Stimulated activated CD8-positive, alpha-beta memory T cell treated with anti-CD3 and anti-CD28 coated beads, Interleukin-4, amount 100 ng/mL, for 48 hours (primary cell): ENCODE results near the gene ZSWIM2.
"Not testable (repeated sequence)": the region's sequence is repeated elsewhere in the genome, so short reads cannot be mapped to it uniquely, and the experiment has no call there.

Experiments used
- DNase-seq: peaks from one replicate; pipeline ENCODE4 v3.0.0-alpha.2; 2020

ZSWIM2 gene, protein sequence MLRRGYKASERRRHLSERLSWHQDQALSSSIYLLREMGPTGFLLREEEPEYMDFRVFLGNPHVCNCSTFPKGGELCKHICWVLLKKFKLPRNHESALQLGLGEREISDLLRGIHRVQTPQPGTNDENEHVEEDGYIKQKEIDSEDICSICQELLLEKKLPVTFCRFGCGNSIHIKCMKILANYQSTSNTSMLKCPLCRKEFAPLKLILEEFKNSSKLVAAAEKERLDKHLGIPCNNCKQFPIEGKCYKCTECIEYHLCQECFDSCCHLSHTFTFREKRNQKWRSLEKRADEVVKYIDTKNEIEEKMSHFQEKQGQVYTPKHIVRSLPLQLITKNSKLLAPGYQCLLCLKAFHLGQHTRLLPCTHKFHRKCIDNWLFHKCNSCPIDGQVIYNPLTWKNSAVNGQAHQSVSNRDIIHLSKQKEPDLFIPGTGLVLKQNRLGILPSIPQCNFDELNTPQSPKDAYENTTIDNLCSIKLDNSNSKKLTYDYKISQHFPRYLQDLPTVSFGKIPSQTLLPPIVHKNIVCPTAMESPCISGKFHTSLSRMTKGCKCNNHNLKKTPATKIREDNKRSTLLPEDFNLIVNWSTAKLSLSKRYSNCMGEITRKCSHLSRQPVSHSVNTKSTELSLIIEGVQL

DNA sequence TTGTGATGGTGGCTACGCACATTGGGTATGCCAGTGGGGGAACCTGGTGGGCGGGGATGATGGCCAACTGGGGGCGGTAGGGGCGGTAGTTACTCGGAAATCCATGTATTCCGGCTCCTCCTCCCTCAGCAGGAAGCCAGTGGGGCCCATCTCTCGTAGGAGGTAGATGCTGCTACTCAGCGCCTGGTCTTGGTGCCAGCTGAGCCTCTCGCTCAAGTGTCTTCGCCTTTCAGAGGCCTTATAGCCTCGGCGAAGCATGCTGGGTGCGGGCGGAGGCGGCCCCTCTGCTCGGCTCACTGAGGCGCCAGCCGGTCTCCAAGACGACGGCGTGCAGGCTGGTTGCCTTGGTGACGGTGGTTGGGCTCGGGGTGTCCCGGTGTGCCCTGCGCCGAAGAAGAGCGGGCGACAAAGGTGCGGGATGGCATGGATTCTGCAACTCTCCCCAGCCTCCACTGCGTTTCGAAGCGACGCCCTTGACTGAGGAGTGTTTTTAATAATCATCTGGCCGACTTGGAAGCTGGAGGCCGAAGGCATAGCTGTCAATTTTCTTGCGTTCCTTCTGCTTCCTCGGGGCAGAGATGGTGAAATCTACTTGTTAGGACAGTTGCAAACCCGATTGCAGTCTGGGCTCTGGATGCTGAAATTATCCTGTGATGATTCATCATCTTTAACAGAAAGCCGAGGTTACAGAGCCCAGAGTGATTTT, at the start of gene ZSWIM2:
ZSWIM2 (minus strand) TSS at position 298 of the 706 bp plus-strand sequence; CDS start at position 258, 40 bp downstream.
- DNase-seq: peak; percentile 42

DNA sequence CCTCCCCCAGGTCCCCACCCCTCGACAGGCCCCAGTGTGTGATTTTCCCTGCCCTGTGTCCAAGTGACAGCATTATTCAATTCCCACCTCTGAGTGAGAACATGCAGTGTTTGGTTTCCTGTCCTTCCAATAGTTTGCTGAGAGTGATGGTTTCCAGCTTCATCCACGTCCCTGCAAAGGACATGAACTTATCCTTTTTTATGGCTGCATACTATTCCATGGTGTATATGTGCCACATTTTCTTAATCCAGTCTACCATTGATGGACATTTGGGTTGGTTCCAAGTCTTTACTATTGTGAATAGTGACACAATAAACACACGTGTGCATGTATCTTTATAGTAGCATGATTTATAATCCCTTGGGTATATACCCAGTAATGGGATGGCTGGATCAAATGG, 47.2 kb upstream of the ZSWIM2 start:
- not testable (repeated sequence) for DNase-seq

DNA sequence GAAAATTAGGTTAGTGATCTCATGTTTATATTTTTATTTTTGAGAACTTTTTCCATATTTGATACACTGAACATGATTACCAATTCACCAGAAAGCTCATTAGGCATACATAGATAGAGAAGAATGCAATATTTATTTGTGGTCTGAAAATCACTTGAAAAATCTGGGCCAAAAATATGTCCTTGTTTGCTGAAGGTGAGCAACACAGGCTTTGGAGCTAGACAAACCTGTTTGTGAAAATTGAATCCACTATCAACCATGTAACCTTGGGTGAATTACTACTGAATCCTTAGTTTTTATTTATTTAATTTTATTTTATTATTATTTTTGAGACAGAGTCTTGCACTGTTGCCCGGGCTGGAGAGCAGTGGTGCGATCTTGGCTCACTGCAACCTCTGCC, 46.5 kb upstream of the ZSWIM2 start:
- DNase-seq: no peak

DNA sequence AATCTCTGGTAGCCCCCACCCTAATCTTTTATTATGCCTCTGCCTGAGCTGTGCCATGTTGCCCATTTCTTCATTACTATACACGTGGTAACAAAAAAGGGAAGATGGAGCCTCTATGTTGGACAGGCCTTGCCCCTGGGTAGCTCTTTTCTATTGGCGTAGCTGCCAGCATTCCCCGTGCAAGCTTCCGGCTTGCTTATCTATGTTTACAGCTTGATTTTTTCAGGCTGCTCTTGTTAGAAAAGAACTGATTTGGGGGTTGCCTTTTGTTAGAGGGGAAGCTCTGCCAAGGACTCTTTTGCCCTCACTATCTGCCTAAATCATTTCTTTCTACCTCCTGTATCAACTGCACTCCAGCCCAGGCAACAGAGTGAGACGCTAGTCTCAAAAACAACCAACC, 45.5 kb upstream of the ZSWIM2 start:
- no peak for DNase-seq

DNA sequence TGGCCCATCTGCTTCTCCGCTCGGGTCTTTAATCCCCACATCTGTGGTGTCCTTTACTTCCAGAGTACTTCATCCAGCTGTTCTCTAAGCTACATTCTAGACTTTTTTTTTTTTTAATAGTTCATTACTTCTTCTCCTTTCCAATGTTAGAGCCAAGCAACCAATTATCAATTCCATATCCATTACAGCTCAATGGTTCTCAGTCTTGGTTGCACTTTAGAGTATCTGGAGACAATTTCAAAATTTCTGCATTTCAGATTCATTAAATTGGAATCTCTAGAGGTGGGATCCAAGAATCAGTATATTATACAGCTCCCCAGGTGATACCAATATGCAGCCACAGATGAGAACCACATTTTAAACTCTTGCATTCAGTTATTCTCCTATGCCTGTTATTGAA, 43.9 kb upstream of the ZSWIM2 start:
- no peak for DNase-seq

DNA sequence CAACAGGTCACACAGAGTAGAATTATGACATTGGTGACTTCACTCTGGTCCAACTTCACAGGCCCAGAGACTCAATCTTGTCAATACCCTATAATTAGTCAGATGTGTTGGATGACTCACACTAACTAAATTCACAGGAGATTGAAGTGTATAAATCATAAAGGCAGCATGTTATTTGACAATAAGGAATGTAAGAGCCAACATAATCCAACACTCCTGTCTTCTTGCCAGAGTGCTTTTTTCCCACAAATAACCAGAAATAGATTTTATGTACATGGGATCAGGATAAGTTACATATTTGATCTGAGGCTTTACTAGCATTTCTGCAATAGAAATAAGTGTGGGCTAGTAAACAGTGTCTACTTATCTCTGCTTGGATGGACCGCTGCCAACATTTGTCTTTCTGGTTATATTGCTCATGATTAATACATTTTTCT, 42.2 kb upstream of the ZSWIM2 start:
- no peak for DNase-seq

DNA sequence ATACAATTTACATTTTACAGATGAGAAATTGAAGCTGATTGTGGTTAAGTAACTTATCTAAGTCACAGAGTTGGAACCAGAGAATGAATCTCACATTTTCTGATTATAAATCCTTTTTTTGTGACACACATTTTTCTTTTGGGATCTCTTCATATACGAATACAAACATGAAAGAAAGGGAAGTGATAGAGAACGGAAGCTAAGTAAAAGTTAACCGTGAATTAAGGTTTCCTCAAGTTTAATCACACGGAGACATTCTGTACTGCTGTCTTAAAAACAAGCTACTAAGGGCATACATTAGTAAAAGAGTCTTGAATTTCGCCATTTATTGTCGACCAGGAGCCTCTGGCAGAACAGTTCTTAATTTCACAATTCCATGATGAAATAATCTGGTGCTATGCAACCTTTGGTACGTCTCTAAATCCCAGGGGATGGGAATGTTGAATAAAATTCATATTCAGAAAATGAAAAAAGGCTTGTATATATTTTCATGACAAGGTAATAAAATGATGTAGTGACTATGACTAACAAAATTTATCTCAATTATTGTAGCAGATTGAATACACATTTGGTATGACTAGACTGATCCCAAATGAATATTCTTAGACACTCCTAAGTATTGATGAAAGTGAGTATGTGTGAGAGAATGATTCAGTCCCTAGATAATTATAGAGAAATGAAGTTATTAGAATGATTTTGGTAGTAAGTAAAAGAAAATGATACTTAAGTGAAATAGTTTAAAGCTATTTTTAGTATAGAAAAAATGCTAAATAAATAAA, 40.3 kb upstream of the ZSWIM2 start:
- DNase-seq: no peak

DNA sequence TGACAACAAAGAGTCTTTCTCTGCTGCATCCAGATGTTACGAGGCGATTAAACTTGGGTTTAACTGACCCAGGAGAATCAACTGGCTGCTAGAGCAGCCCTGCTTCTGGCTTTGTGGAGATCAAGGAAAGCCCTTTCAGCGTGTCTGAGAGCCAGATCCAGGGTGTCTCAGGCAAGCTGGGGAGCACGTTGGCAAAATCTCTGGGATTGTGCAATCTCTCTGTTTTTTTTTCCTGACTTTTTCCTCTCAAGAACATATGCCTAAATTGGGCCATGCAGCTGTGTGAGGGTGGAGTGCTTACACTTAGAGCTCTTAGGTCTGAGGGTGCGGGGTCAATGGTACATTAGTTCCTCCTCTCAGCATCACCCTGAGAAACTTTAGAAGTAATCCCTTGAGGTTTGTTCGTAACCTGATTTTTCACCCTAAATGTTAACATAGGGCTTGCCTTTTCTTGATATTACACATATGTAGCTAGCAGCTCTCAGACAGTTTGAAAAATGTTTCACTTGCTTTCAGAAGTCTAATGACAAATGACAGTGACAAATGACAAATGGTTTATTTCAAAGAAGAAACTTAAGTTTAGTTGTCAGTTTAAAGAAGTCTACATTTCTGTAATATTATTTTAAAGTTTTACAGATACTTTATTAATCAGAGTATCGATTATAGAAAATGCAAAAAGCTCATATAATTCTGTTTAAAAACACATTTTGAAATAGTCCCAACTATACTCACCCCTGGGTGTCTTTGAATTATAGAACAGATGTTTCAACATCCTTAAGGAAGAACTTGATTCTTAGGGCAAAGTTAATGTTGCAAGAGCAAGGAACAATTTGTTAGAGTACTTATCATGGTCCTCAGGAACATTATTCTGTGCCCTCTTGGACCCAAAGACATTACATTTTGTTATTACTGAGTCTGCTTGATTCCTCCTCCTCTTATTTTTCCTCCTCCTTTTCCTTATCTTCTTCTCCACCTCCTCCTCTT, 38.4 kb upstream of the ZSWIM2 start:
- DNase-seq: no peak

DNA sequence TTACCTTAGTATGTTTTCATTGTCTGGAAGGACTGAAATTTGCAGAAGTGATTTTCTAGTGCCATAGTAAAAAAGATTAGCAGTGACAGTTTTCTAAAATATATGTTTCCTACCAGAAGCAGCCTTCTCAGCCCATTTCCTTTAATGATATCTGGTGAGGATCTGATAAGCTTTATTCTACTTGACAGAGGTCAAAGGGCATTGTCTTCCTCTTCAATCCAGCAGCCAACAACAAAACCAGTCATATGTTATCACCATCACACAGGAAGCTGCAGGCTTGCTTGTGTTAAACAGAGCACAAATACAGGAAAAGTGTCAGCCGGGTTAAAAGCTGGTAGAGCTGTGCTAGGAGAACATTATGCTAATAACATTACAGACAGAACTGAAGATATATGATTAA, 35.6 kb upstream of the ZSWIM2 start:
- no peak for DNase-seq

DNA sequence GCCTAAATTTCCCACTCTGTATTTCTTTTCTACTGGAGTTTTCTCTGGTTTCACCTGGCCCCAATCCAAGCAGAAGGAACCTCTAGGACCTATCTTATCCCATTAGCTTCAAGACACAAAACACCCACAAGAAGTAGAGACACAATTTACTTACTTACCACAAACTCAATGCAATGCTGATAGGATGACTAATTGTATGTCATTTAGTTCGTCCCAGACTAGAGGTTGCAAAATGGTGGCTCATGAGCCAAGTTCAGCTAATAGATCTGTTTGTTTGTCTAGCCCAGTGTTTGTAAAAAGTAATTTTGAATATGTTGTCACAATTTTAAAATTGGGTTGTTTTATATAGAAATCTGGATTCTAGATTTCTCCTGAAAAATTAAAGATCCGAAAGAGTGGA, 34.7 kb upstream of the ZSWIM2 start:
- no peak for DNase-seq

DNA sequence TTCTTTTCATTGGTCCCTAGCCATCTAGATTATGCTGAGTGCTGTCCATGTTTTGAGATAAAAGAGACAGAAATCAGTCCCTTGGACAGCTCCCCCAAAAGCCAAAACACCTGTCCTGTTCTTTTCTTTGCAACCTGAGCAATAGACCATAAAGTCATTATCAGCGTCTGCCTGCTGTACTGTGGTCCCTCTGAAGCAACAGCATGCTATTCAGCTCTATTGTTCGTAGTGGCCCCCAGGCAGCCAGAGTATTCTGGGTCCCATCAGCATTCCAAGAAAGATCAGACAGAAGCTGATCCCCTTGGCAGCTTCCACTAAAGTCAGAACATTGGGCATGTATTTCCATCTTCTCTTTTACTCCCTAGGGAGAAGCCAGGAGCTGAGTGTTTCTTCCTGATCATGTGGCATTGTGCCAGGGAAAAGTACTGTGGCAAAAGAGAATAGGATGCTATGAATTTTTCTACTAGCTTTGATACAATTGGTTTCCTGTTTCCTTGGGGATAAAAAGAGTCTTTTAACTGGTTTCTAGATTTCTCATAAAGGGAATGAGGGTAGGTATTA, 33.6 kb upstream of the ZSWIM2 start:
- DNase-seq: no peak

DNA sequence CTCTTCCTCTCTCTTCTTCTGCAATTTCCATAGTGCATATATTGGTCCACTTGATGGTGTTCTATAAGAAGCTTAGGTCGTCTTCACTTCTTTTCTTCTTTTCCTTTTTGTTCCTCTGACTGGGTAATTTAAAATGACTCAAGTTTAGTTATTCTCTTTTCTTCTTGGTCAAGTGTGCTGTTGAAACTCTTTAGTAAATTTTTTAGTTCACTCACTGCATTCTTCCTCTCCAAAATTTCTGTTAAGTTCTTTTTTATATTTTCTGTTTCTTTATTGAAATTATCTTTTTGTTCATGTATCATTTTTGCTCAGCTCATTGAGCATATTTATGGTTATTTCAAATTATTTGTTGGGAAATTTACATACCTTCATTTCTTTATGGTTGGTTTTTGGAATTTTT, 32.7 kb upstream of the ZSWIM2 start:
- DNase-seq: no peak

DNA sequence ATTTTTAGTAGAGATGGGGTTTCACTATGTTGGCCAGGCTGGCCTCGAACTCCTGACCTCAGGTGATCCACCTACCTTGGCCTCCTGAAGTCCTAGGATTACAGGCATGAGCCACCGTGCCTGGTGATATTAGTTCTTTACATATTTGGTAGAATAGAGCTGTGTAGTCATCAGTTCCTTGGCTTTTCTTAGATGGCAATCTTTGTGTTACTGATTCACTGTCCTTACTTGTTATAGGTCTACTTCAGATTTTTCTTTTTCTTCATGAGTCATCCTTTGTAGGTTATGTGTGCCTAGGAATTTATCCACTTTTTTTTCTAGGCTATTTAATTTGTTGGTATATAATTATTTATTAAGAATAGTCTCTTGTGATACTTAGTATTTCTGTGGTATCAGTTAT, 30.3 kb upstream of the ZSWIM2 start:
- DNase-seq: no peak

DNA sequence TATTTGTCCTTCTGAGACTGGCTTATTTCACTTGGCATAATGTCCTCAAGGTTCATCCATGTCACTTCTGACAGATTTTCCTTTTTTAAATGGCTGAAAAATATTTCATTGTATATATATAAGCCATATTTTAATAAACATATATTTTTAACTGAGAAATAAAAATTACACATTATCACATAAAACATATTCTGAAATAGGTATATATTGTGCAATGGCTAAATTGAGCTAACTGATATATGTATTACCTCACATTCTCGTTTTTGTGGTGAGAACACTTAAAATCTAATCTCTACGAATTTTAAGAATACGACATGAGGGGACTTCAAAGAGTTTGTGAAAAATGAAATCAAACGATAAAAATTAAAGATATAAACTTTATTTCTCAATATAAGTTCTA, 25.7 kb upstream of the ZSWIM2 start:
- no peak for DNase-seq

DNA sequence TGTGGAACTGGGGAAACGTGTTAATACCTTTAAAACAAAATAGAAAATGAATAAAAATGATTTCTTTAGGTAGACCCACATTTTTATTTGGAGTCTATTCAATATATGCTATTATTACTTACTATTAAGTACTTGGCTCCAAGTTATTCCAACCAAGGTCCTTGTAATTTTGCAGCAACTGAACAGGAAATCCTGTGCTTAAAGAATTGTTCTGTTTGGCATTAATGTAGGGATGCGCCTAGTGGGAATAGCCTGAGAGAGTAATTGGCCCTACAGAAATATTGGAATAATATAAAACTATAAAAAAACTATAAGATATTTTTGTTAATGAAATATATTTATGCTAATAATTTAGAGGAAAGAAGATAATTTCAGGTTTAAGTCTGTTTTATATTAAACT, 22.9 kb upstream of the ZSWIM2 start:
- no peak for DNase-seq

DNA sequence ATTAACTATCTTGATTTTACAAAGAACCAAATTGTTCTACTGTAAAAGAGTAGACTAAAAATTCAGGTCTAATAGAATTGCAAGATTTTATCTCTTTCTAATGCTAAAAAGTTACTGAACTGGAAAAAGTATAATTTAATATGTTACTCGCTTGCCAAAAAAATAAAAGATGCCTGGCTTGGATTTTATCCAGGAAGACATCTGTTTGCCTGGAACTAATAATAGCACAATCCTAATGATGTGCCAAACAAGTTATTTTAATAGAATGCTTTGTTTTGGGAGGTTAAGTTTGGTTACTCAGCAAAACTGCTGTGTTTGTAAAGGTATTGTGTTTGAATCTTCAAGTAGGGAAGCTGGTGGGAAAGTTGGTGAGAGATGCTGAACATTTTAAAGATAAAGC, 19.4 kb upstream of the ZSWIM2 start:
- no peak for DNase-seq

DNA sequence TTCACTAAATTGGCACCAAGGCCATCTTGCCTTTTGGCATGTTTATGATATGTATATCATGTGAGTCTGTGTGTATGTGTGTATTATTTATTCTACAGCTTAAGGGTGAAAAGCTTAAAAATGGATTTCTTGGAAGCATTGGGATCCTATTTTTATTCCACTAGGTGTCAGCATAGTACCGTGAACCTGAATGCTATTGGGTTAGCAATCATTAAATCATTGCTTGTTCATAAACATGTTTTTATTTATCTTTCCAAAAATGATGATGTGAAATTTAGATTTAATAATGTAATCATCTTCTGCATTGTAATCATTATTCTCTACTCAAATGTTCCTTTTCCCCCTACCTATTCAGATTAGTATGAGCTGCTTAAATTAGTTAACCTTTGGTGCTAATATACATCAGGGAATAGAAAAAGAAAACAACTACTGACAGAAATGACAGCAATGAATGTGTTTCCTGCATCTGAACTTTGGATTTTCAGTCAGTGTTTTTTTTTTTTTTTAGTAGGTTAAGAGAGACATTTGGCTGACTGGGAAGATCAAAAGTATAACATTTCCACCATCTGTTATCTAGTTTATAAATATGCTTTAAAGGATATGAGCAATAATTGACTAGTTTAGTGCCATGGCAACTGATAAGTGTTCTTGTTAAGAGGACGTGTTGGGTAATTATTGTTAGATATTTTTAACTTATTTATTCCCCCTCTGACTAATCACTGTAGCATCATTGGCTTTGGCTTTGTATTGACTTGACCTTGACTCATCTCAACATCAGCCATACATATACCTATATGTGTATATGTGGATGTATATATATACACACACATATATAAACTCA, 14.1 kb upstream of the ZSWIM2 start:
- DNase-seq: no peak

DNA sequence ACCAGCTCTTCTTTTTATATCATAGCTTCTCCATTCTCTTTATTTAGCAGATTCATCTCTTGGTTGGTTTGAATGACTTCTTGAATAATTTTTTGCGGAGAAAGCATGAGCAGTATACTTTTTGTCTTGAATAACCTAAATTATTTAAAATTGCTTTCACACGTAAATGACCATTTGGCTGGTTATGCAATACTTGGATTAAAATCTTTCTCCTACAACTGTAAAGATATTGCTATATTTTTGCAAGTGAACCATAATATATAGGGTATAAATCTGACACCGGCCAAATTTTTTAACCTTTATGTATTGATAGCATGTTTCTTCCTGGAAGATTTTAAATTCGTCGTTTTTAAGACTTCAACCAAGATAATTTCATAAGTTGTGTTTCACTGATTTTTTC, 6.2 kb upstream of the ZSWIM2 start:
- DNase-seq: no peak

DNA sequence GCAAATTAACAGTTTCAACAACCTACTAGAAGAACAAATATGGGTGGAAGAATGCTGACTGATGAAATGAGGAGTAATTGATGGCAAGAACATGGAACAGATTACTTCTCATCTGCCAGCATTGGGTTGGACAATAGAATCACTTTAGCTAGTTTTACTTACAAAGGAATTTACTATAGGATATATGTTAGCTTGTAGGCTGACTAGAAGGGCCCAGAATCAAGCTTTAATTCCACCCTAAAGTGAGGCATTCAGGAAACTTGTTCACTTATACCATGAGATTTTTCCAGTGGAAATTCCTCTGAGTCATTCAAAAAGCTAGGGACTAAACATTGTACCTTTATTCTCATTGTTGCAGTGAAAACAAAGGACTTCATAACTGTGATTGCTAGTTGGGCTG, 5.0 kb upstream of the ZSWIM2 start:
- no peak for DNase-seq

DNA sequence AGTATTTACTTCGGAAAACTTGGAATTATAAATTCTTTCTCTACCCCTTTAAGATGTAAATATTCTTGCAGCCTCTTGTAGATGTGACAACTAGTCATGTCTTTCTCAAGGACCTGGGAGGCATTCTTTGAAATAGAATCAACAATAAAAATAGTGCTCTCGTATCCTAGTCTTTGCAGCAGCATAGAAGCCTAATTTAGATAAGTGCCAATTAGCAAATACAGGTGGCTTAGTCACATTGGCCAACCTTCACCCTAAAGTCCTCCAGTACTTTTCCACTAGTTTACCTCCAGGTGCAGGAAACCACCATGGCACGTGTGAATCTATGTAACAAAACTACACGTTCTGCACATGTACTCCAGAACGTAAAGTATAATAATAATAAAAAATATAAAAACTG, 3.5 kb upstream of the ZSWIM2 start:
- DNase-seq: no peak

DNA sequence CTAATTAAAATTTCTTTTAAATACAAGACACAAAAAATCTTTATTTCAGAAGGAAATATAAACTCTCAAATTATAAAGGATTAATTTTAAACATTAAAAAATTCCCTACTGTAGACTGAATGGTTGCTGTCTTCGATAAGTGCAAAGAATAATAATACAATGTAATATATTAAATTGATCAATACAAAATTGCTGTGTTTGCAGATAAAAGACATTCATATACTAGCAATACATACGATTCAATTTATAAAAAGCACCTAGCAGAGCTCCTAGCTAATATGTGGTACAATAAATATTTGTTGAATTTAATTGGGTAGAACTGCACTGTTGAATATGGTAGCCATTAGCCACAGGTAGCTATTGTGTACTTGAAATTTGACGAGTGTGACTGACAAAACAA, 6.6 kb downstream of the ZSWIM2 start:
- no peak for DNase-seq
